Tibial nerve (tissue), 4 donors: ENCODE results near the gene PAM16. TPM values are rescaled to one million over a fixed set of nuclear protein-coding genes. Genes with fewer than 3 reads are reported as not detected.

Experiments used
- DNase-seq, 2 donors: peaks; one replicate each; pipeline ENCODE4 v3.0.0-alpha.2; 2019; ENCODE audit warnings: low spot score in 2 of 2
- H3K27ac ChIP-seq, 4 donors: fragments of 200-600 bp; sonication (generic) in 3 of 4; one replicate each; pipeline ENCODE4 v1.5.1; 2017 to 2019; ENCODE audit warnings: mild to moderate bottlenecking in 1 of 4
- H3K27me3 ChIP-seq, 2 donors: fragments of 200-600 bp; sonication (generic) in 1 of 2; one replicate each; pipeline versions ENCODE4 v1.5.1 to v1.6.0; 2017 to 2019
- H3K36me3 ChIP-seq, 3 donors: fragments of 200-600 bp; sonication (generic); one replicate each; pipeline ENCODE4 v1.5.1; 2018 to 2019
- H3K4me1 ChIP-seq, 4 donors: fragments of 200-600 bp; sonication (generic) in 3 of 4; one replicate each; pipeline ENCODE4 v1.5.1; 2017 to 2019
- H3K4me3 ChIP-seq, 4 donors: fragments of 200-600 bp; sonication (generic) in 3 of 4; one replicate each; pipeline ENCODE4 v1.5.1; 2017 to 2019; ENCODE audit warnings: mild to moderate bottlenecking in 1 of 4, moderate library complexity in 1 of 4
- H3K9me3 ChIP-seq, 4 donors: fragments of 200-600 bp; sonication (generic) in 3 of 4; one replicate each; pipeline ENCODE4 v1.5.1; 2017 to 2019
- EP300 ChIP-seq, 2 donors: sonication (generic); formaldehyde crosslinking; IDR thresholded peaks; one replicate each; pipeline ENCODE4 v1.6.1; 2017; ENCODE audit warnings: antibody characterized with exemption in 2 of 2, mild to moderate bottlenecking in 1 of 2
- POLR2A ChIP-seq, 2 donors: fragments of 450-650 bp; IDR thresholded peaks; one replicate each; pipeline ENCODE4 v1.6.1; 2017; ENCODE audit warnings: antibody characterized with exemption in 2 of 2, mild to moderate bottlenecking in 2 of 2, moderate library complexity in 2 of 2
- WGBS, 2 donors: methylation state at CpG; one replicate each; pipeline ENCODE4 v1.1.5; 2018; 5-methylcytosine and 5-hydroxymethylcytosine counted together
- total RNA-seq, 4 donors: library from RNA; depleted of rRNA; stranded (reverse); fragments of >200 nt; gene quantifications; one replicate each; pipeline ENCODE4 v1.1.0, GENCODE V29; 2016
- TF ChIP-seq, protein P1 (sequence below), 5 experiments: fragments of 200-600 bp in 3 of 5; fragments of 450-650 bp in 2 of 5; sonication (generic) in 3 of 5; IDR thresholded peaks; one replicate each; pipeline ENCODE4 v1.5.1; 2016 to 2019; ENCODE audit warnings: antibody characterized with exemption in 5 of 5, mild to moderate bottlenecking in 3 of 5, moderate library complexity in 2 of 5

Gene PAM16
- total RNA-seq, 4 donors from 2014 or later, result 45.1 to 95.1 (median 60.7) TPM

GRCh38 chr16:4375717-4376116 lies 24.6 kb upstream of the PAM16 start:
- no peak for DNase-seq
- no peaks in the 10 kb centered on the region for H3K9me3 ChIP-seq
- H3K4me1 ChIP-seq, result peaks cover 0 to 94% (median 74%) of the 10 kb centered on the region in 4 donors
- H3K27ac ChIP-seq, result peak overlapping the region; percentile 81 to 95 (median 89)
- peak overlapping the region in 1 of 4 donors; percentile 16 for H3K4me3 ChIP-seq
- no peaks in the 10 kb centered on the region for H3K27me3 ChIP-seq
- TF ChIP-seq, protein P1, sequence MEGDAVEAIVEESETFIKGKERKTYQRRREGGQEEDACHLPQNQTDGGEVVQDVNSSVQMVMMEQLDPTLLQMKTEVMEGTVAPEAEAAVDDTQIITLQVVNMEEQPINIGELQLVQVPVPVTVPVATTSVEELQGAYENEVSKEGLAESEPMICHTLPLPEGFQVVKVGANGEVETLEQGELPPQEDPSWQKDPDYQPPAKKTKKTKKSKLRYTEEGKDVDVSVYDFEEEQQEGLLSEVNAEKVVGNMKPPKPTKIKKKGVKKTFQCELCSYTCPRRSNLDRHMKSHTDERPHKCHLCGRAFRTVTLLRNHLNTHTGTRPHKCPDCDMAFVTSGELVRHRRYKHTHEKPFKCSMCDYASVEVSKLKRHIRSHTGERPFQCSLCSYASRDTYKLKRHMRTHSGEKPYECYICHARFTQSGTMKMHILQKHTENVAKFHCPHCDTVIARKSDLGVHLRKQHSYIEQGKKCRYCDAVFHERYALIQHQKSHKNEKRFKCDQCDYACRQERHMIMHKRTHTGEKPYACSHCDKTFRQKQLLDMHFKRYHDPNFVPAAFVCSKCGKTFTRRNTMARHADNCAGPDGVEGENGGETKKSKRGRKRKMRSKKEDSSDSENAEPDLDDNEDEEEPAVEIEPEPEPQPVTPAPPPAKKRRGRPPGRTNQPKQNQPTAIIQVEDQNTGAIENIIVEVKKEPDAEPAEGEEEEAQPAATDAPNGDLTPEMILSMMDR (IDR thresholded peaks at IDR 0.05), result no peak
- TF ChIP-seq EP300 (IDR thresholded peaks at IDR 0.05) (no peak), POLR2A (IDR thresholded peaks at IDR 0.05) (no peak)
- H3K36me3 ChIP-seq, result peaks cover 0 to 8% (median 0%) of the 10 kb centered on the region in 3 donors
- 78 to 83% methylated on average over 15 of the region's 15 CpGs for WGBS, 2 donors

DNA sequence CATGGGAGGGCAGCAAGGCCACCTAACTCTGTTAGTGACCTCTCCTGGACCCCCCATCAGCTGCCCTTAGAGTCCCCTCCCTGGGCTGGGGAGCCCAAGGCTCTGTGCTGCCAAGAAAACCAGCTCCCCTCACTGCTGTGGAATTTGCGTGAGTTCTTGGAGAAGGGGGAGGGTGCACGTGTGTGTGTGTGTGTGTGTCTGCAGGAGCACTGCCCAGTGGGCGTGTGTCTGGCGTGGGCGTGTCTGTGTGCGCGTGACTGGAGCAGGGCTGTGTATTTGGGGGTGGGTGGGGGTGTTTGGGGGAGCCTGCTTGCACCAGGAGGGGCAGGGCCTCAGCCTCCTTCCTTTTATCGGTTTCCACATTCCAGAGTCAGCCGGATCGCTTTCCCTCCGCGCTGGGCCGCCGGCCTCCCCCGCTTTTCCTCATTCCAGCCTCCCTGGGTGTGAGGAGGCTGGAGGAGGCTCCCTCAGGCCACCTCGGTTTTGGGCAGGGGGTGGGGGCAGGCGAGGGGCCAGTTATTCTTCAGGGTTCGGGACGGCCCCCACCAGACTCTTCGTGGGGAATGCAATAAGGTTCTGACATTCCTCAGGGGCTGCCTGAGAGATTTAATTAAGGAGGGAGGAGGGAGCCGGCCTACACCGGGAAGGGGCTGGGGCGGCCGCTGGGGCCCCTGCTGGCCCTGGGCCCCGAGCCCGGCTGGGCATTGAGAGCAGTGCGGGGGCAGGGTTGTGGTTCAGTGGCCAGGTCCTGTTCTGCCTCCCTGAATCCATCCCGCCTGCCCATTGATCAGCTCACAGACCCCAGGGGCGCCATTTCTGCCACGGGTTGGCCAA lies 23.0 kb upstream of the PAM16 start:
- TF ChIP-seq EP300 (IDR thresholded peaks at IDR 0.05) (peak in 1 of 2 donors; percentile 84), POLR2A (IDR thresholded peaks at IDR 0.05) (peak in 1 of 2 donors; percentile 26)
- TF ChIP-seq, protein P1 (IDR thresholded peaks at IDR 0.05), result no peak
- no peaks in the 10 kb centered on the region for H3K9me3 ChIP-seq
- H3K4me3 ChIP-seq, result peak overlapping the region; percentile 55 to 81 (median 64)
- 14 to 26% methylated on average over 29 to 30 of the region's 30 CpGs for whole genome bisulfite sequencing, 2 donors
- H3K4me1 ChIP-seq, result peaks cover 0 to 96% (median 83%) of the 10 kb centered on the region in 4 donors
- H3K27me3 ChIP-seq, result no peaks in the 10 kb centered on the region
- DNase-seq, result peak; percentile 78 to 89
- H3K36me3 ChIP-seq, result no peaks in the 10 kb centered on the region
- H3K27ac ChIP-seq, result peak overlapping the region; percentile 81 to 95 (median 89)

DNA sequence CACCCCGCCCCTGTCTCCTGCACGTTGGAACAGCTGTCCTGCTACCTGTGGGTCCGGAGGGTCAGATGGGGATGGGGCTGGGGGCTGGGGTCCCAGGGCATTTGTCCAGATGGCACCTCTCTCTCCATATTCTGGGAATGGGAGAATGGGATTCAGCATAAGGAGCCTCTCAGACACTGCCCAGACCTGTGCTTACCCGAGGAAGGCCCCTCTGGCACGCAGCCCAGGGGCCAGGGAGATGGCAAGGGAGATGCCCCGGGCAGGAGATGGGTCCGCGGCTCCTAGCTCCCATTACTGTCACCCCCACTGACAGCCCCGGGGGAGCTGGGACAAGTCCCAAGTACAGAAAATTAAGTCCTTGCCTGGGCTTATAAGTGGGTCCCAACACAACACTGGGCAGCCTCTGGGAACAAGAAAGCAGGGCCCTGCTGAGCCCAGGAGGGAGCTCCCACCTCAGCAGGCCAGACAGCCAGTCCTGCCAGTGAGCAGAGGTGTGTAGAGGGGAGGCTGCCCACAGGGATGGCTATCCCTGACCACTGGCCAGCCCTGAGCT lies 22.3 kb upstream of the PAM16 start:
- no peak for DNase-seq

DNA sequence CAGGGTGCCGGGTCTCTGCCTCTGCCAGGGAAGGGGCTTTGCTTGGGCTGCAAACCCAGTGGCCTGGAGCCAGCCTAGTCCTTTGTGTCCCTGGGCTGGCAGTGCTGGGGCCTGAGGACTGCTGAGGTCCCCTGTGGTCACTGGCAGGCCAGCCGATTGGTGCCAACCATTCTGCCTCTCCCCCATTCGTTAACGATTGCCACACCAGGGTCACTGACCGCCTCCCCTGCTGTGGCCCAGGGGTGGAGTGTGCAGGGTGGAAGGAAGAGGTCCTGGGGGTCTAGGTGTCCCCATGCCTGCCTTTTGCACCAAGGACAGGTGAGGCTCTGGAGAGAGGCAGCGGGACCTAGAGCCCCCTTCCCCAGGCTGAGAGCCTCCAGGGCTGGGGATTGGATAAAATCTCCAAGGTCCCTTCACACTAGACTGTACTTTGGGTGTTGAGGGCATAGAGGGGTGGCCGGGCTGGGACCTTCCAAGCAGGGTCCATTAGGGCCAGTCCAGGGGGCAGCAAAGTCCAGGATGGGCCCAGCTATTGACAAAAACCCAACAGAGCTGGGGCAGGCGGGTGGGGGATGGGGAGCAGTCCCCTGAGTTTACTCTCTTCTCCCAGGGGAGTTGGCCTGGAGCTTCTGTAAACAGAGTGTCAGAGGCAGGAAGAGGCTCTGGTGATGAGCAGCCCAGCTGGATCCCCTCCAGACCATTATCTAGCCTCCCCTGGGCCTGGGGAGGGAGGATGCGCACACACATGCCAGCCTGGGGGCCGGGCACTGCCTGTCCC lies 21.6 kb upstream of the PAM16 start:
- H3K9me3 ChIP-seq, result no peaks in the 10 kb centered on the region
- no peaks in the 10 kb centered on the region for H3K36me3 ChIP-seq
- no peaks in the 10 kb centered on the region for H3K27me3 ChIP-seq
- no peak for TF ChIP-seq EP300 (IDR thresholded peaks at IDR 0.05)
- TF ChIP-seq POLR2A (IDR thresholded peaks at IDR 0.05), result no peak
- TF ChIP-seq, protein P1 (IDR thresholded peaks at IDR 0.05), result no peak
- no peak for DNase-seq
- 56 to 80% methylated on average over 4 to 10 of the region's 10 CpGs for WGBS, 2 donors
- H3K4me1 ChIP-seq, result peaks cover 0 to 90% (median 77%) of the 10 kb centered on the region in 4 donors
- H3K4me3 ChIP-seq, result peak overlapping the region; percentile 55 to 81 (median 64)
- H3K27ac ChIP-seq, result peak overlapping the region; percentile 81 to 95 (median 89)

More for the DNA sequence above, 22.3 kb upstream of the PAM16 start:
- Histone ChIP-seq H3K9me3 (no peaks in the 10 kb centered on the region), H3K4me1 (peaks cover 0 to 96% (median 83%) of the 10 kb centered on the region in 4 donors), H3K4me3 (peak overlapping the region; percentile 55 to 81 (median 64)), H3K27me3 (no peaks in the 10 kb centered on the region), H3K27ac (peak overlapping the region; percentile 81 to 95 (median 89)), H3K36me3 (no peaks in the 10 kb centered on the region)
- 30 to 35% methylated on average over 9 of the region's 9 CpGs for WGBS, 2 donors
- TF ChIP-seq, protein P1 (IDR thresholded peaks at IDR 0.05), result no peak
- TF ChIP-seq POLR2A (IDR thresholded peaks at IDR 0.05), result no peak
- TF ChIP-seq EP300 (IDR thresholded peaks at IDR 0.05), result no peak
